HL-60 (cell line): ENCODE data around the gene CDK6.

Experiments
- CTCF ChIP-seq: IDR thresholded peaks from one replicate; pipeline ENCODE4 v1.5.1; 2011; ENCODE audit warnings: low read length, control low read depth, inconsistent platforms; ENCODE audit not compliant: insufficient read depth
- REST ChIP-seq: IDR thresholded peaks from 2 replicates; pipeline ENCODE4 v1.6.1; 2012; ENCODE audit warnings: low read depth; ENCODE audit not compliant: insufficient replicate concordance

- TF ChIP-seq CTCF (no peak), REST (no peak)
These were observed 87.0 kb downstream of the CDK6 start for GRCh38 chr7:92749327-92749755.
